HG03045 (cell line): ENCODE results near the gene SETD4.
"Not testable (repeated sequence)": the region's sequence is repeated elsewhere in the genome, so short reads cannot be mapped to it uniquely, and the experiment has no call there.

Experiments used
- ATAC-seq: cut with Tn5 transposase; IDR thresholded peaks from one replicate; pipeline ENCODE4 v1.9.1; 2021; ENCODE audit warnings: mild to moderate bottlenecking, moderate library complexity; ENCODE audit not compliant: unreplicated experiment

The SETD4 gene, protein sequence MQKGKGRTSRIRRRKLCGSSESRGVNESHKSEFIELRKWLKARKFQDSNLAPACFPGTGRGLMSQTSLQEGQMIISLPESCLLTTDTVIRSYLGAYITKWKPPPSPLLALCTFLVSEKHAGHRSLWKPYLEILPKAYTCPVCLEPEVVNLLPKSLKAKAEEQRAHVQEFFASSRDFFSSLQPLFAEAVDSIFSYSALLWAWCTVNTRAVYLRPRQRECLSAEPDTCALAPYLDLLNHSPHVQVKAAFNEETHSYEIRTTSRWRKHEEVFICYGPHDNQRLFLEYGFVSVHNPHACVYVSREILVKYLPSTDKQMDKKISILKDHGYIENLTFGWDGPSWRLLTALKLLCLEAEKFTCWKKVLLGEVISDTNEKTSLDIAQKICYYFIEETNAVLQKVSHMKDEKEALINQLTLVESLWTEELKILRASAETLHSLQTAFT

DNA sequence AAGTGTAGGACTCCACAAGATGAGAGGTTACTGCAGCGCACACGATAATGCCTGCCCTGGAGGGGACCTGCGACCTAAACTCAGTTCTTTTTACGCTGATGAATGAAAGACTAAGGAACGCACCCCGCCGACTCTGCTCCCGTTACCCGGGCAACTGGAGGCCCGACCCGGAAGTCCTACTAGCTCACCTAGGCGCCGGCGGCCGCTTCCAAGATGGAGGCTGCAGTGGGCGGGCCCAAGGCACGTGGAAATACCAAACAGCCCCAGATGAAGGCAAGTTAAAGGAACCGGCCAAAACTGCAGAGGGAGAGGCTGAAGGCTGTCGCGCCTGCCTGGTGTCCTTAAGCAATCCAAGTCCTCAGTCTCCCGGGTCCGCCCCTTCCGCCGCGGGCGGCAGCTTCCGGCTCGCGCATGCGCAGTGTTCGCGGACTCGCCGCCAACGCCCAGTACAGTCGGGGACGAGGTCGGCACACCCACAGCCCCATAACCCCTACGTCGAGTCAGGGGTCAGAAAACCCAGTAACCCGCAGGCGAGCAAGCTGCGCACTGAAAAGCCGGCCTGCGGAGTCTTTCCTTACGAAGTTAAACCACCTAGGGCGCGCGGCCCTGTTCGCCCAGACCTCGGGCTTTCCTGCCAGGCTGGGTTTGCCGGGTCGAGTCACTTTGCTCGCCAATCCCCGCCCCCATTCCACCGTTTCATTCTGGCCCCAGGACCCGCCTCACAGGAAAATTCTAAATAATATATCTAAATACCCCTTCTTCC is at the start of gene SETD4:
TSS of gene SETD4 (minus strand) at position 368 of the 763 bp plus-strand sequence. CDS start 1,638 bp downstream, outside the sequence.
- peak; percentile 91 for ATAC-seq

DNA sequence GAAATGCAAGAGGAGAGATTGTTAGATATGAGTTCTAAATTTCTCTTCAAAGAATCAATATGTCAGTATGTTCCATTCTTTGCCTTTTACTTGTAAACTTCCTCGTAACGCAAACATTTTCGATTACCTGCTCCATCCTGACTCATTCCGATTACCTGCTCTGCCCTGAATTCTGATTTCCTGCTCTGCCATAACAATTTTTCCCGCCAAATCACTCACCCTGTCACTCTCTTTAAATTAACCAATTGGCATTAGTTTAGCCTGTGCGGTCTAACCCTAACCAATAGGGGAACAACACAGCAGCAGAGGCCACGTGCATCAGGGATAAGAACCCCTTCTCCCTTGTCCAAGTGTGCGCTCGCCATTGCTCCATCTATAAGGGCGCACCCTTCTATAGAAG is 49.5 kb upstream of the SETD4 start:
- no peak for ATAC-seq

DNA sequence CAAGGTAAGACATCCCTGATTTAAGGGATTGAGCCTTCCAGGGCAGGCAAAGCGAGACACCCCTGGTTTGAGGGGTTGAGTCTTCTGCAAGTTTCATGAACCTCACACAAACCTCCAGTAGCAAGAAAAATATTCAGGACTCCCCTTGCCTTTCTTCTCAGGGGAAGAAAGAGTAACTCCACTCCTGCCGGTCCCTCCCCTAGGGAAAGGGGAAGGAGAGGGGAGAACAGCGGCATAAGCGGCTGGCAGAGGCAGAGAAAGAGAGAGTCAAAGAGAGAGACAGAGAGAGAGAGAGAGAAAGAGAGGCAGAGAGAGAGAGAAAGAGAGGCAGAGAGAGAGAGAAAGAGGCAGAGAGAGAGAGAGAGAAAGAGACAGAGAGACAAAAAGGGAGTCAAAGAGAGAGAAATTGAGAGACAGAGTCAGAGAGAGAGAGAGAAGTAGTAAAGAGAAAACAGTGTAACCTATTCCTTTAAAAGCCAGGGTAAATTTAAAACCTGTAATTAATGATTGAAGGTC is 45.1 kb upstream of the SETD4 start:
- no peak for ATAC-seq

DNA sequence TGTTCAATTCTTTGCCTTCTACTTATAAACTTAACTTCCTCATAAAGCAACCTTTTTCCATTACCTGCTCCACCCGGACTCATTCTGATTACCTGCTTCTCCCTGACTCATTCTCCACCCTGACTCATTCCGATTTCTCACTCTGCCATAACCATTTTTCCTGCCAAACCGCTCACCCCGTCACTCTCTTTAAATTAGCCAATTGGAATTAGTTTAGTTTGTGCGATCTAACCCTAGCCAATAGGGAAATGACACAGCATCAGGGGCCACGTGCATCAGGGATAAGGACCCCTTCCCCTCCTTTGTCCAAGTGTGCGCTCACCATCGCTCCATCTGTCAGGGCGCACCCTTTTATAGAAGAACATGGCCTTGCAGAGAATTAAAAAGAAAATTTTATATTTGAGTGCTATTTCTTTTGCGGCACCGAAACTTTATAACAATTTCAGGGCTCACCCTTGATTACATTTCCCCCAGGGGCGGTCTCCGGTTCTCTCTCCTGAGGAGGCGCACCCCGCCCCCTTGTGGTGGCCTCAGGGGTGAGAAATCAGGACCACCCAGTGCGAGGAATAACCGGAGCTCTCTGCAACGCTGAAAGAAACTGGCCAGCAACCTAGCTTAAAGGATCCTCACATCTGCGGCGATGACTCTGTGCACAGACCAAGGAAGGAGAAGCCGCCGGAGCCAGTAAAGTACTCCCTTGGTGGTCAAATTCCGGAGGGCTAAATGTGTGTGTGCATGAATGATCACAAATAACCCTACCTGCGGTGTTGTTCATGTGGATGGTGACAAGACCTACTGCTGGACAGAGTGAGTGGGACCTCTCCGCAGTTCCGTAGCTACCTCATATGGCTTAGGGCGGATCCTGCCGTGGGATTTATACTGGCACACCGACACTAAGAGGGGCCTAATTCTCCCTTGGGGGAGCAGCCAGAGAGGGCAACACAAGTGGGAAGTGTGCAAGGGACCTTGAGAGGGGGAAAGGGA is 44.3 kb upstream of the SETD4 start:
- no peak for ATAC-seq

DNA sequence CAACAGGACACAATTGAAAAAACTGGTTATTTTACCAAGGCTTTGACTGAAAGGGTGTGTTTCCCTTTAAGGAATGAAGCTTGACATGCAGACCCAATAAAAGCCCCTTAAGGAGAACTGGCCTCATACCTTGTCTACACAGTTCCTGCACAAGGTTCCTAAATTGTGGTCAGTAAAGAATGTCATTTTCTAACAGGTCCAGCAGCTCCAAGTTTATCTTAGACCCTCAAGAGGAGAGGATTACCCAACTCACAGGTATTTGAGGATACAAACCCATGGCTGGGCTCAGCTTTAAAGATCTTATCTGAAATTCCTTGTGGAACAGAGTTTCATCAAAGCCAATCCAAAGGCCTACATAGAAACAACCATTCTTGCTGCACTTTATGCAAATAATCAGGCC is 43.1 kb upstream of the SETD4 start:
- ATAC-seq: no peak

DNA sequence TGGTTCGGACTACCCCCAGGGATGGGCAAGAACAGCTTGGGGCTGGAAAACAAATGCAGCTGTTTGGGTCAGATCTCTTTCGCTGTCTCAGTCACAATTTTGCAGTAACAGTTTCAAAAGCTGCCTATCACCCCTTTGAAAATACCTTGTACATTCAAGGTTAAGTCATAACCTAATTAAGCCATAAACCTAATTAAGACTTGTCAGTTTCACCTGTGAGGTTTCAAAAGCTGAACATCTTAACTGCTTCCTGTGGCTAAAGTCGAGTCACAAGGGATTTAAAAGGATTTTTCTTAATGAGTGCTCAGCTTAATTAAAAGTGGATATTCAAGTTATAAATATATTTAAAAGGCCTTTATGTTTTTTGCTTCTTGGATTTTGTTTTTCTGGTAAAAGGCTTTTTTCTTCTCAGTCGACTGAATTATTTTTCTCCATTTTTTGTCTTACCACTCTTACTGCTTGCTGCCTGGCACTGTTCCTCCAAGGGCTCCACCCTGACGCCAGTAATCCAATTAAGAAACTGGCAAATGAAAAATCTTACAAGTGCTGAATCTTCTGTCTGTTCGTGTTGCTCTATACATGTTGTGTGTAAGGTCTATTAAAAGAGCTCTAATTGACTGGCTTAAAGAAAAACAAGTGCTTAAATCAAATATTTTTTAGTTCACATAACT is 40.8 kb upstream of the SETD4 start:
- ATAC-seq: no peak

DNA sequence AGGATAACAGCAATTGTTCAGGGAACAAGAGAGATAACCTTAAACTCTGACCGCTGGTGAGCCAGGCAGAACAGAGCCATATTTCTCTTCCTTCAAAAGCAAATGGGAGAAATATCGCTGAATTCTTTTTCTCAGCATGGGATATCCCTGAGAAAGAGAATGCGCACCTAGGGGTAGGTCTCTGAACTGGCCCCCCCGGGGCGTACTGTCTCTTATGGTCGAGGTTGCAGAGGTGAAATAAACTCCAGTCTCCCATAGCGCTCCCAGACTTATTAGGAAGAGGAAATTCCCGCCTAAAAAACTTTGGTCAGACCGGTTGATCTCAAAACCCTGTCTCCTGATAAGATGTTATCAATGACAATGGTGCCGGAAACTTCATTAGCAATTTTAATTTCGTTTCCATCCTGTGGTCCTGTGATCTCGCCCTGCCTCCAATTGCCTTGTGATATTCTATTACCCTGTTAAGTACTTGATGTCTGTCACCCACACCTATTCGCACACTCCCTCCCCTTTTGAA is 39.4 kb upstream of the SETD4 start:
- not testable (repeated sequence) for ATAC-seq

DNA sequence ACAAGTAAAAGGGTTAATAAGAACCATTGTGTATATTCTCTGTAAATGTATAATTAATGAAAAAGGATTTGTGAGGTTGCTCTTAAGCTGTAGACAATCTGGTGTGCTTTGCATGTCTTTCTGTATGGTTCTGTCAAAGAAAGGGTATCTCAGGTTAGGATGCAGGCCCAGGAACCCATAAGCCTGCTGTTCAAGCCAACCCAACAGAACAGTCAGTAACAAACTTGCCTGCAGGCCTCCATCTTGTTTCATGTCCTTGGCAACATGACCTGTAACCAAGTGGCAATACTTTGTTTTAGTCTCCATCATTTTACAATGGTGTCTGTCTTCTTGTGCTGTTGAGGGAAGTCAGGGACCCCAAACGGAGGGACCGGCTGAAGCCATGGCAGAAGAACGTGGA is 38.7 kb upstream of the SETD4 start:
- ATAC-seq: no peak

DNA sequence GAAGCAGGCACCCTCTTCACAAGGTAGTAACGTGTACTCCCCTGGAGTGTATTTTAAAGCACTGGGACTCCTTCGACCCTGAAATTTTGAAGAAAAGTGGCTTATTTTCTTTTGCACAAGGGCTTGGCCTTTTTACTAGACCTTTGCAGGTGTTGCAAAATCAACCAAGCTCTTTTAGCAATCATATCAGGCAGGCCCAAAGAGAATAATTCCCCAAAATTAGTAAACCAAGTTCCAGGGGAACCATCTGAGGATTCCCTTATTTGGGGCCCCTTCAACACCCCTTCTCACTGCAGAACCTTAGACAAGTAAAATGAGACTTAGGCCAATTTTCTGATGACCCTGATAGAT is 37.8 kb upstream of the SETD4 start:
- no peak for ATAC-seq

DNA sequence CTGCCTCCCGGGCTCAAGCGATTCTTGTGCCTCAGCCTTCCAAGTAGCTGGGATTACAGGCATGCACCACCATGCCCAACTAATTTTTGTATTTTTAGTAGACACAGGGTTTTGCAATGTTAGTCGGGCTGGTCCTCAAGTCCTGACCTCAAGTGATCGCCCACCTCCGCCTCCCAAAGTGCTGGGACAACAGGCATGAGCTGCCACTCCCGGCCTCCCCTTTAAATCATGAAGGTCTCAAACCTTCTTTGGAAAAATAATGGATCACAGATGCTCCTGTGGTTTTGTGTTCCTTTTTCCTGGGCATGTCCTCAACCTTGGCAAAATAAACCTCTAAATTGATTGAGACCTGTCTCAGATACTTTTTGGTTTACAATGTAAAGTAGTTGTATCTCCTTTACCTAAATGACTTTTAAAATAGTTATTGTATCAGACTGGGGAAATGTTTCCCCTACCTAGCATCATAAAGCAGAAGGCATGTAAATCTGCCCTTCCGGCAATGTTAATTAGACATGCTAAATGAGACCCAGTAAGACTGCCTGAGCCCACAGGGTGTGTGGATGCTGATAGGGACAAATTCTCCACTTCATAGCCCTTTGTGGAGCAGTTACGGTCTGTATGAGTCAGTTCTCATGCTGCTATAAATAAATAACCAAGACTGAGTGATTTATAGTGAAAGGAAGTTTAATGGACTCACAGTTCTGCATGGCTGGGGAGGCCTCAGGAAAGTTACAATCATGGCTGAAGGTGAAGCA is 37.3 kb upstream of the SETD4 start:
- no peak for ATAC-seq

DNA sequence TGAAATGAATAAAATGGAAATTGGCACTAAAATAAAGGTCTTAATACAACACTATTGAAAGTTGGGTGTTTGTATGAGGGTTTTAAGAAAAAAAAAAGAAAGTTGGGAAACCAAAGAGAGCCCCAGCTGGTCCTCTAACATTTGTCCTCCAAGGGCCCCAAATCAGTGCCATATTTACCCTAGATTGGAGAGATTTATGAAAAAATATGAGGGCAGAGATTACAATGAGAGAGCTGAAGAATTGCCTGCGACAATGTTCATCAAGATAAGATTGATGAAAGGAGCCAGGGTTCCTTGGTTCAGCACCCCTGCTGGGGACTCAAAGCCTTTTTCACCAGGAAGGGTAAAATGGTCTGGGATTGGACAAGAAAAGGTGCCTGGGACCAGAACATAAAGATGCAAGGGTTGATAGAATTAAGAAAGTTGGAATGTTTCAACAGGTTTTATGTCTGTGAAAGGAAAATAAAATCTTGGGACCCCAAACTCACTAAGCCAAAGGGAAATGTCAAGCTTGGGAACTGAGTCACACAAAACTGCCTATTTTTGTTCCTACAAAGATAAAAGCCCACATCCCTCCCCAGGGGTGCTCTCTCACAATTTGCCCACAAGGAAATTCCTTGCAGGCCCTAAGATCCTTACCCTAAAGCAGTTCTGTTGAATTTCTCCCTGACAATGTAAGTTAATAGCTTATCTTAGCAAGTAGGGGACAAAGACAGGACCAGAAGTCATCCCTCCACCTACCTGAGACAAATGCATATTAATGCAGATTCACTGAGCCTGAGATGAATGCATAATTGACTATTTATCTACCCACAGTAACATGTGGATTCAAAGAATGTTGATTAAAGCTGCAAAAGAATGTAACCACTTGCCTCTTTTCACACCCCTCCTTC is 36.3 kb upstream of the SETD4 start:
- no peak for ATAC-seq

DNA sequence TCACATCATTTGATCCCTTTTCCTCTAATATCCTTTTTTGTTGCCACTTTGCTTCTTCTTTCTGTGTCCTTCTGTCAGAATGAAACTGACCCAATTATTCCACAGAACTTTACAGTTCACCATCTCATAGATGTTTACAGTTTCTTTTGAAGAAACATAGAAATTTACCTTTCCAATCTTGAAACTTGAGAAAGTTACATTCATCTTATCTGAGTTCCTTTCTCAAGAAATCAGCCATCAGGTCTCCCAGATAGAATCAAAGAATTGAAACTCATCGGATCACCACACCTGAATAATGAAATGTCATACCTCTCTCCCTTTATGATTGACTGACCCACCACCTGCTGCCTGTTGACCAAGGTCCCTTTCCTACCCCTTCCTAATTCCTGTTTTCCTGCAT is 33.2 kb upstream of the SETD4 start:
- ATAC-seq: no peak

DNA sequence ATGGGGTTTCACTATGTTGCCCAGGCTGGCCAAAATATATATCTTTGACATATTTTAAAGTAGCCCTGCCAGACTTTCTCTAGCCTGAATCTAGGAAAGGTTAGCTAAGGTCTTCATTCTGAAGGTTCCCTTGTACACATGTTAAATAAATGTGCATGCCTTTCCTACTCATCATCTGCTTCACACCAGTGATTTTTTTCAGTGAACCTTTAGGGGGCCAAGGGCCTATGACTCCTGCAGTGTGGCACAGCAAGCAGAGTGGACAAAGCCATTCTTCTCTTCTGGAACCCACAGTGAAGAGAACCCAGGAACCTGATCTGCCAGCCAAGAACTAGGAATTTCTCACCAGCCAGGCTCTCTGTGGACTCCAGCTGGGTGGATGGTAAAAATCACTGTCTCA is 32.4 kb upstream of the SETD4 start:
- ATAC-seq: no peak

DNA sequence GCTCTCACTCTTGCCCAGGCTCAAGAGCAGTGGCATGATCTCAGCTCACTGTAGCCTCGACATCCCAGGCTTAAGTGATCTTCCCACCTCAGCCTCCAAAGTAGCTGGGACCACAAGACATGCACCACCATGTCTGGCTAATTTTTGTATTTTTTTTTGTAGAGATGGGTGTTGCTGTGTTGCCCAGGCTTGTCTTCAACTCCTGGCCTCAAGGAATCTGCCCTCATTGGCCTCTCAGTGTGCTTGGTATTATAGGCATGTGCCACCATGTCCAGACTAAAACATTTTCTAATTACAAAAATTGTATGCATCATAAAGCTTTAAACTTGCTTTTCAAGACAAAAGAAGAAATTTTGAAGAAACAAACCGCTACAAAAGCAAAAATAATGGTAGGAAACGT is 29.6 kb upstream of the SETD4 start:
- no peak for ATAC-seq

DNA sequence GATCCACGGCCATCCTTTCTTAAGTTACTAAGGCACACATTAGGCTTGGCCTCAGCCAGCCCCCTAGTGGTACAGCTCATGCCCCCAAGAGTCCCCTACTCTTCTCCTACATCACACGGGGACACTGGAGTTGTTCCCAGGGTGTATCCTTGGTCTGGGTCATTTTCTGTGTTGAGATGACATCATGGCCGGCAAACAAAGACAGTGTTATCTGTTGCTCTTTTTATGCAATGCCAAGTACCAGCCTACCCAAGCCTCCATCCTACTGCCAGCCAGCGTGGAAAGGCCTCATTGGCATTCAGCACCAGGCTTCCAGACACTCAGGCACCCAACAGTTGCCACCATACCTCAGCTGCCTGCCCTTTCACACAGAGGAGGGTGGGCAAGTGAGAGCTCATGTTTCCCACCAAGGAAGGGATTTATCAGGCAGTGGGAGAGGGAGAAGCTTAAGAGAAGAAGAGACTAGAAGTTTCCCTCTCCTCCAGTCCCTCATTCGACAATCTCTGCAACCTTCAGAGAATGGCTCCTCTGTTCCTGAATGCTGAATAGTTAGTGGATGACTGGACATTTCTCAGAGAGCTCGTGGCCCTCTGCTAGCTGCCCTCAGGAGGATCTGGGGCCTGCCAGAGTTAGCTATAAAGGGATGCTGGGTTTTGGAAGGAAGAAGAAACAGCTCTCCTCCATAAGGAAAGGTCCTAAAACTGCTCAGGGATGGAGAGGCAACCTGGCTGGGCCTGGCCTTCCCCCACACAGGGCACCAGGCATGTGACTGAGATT is 27.2 kb upstream of the SETD4 start:
- no peak for ATAC-seq

DNA sequence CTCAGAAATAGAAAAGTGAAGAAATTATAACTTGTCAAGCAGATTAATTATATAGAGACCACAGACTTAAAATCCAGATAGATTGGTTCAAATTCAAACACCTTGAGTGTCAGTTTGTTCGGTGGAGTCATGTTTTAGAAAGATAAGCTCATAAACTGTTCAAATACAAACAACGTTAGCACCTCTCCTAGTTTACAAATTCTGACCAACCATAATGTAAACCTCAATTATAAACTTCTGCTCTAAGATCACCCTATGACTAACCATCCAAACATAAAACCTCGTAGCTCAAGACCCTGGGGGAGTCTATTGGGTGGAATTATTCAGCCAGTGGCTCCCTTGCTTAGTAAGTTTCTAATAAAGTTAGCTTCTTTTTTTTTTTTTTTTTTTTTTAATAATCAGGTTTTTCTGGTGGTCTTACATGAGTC is 21.9 kb upstream of the SETD4 start:
- ATAC-seq: no peak

DNA sequence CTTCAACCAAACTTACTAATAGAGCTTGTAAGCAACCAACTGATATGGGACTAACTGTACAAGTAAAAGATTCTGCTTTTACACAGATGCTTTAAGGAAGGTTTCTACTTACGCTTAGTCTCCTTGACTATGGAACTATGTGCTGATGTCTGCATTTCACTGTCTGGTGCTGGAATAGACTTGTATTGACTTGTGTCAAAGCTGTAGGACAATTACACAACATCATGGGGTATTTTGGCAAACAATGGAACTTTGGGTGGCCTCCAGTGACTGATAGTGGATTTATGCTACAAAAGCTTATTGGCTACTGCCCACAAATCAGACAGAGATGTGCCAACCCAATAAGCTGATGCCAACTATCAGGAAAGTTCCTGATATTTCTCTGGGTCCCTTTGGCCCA is 20.1 kb upstream of the SETD4 start:
- no peak for ATAC-seq

DNA sequence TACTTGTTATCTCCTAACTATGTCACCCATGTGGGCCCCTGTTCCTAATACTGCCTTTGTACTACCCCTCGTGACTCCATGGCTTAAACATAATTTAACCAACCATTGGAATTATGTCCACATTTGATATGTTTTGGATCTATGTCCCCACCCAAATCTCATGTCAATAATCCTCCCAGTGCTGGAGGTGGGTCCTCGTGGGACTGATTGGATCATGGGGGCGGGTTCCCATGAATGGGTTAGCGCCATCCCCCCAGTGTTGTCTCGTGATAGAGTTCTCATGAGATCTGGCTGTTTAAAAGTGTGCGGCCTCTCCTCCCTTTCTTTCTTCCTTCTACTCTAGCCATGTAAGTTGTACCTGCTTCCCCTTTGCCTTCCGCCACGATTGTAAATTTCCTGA is 19.3 kb upstream of the SETD4 start:
- no peak for ATAC-seq
